ENCODE measurements around the gene TMEM161A.

TMEM161A gene

DNA sequence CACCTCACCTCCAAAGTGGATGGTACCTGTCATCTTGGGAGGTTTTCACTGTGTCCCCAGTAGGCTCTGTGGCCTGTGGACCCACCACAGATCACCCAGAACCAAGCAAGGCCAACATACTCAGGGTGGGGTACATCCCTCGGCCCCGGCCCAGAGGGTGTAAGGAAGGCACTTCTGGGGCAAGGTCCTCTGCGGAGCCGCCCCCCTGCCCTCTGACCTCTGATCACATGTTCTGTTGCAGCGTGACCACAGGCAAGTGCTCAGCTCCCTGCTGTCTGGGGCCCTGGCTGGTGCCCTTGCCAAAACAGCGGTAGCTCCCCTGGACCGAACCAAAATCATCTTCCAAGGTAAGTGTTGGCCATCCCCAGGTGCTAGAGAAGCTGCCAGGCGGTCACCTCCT, 36.7 kb downstream of the TMEM161A start:
- no peak overlapping the region for H3K27ac ChIP-seq
- TF ChIP-seq, protein P1, sequence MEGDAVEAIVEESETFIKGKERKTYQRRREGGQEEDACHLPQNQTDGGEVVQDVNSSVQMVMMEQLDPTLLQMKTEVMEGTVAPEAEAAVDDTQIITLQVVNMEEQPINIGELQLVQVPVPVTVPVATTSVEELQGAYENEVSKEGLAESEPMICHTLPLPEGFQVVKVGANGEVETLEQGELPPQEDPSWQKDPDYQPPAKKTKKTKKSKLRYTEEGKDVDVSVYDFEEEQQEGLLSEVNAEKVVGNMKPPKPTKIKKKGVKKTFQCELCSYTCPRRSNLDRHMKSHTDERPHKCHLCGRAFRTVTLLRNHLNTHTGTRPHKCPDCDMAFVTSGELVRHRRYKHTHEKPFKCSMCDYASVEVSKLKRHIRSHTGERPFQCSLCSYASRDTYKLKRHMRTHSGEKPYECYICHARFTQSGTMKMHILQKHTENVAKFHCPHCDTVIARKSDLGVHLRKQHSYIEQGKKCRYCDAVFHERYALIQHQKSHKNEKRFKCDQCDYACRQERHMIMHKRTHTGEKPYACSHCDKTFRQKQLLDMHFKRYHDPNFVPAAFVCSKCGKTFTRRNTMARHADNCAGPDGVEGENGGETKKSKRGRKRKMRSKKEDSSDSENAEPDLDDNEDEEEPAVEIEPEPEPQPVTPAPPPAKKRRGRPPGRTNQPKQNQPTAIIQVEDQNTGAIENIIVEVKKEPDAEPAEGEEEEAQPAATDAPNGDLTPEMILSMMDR (IDR thresholded peaks at IDR 0.05): no peak
- no peak for TF ChIP-seq ZFX (IDR thresholded peaks at IDR 0.05; ENCODE audit: borderline replicate concordance)

DNA sequence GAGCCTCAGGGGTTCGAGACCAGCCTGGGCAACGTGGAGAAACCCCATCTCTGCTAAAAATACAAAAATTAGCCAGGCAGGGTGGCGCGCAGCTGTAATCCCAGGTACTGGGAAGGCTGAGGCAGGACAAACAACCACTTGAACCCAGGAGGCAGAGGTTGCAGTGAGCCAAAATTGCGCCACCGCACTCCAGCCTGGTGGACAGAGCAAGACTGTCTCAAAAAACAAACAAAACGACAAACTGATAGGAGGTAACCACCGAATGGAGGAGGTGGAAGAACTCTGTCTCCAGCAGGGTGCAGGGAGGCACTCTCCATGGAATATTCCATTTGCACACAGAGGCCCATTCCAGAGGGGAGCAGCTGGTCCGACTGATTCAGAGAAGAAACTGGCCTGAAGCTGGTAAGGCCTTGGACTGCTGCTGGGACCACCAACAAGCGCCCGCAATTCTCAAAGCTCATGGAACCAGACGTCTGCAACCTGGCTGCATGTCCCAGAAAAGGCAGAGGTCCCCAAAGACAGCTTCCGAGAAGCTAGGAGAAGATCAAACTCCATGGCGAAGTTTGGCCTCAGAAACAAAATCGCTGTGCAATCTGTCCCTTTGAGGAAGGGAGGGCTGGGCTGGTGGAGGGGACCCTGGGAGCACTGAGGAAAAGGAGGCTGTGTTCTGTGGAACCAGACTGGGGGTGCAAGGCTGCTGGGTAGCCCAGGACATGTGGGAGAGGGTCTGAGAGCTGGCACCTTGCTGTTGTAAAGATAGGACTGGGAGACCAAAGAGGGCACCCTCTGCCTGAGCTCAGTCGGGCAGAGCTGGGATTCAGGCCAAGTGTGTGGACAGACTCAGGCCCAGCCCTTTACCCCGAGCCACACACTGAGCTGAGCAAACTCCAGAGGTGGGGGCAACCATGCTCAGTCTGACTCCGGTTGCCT, 39.3 kb downstream of the TMEM161A start:
- no peak overlapping the region for H3K27ac ChIP-seq
- TF ChIP-seq, protein P1 (IDR thresholded peaks at IDR 0.05): no peak
- no peak for TF ChIP-seq ZFX (IDR thresholded peaks at IDR 0.05; ENCODE audit: borderline replicate concordance)

DNA sequence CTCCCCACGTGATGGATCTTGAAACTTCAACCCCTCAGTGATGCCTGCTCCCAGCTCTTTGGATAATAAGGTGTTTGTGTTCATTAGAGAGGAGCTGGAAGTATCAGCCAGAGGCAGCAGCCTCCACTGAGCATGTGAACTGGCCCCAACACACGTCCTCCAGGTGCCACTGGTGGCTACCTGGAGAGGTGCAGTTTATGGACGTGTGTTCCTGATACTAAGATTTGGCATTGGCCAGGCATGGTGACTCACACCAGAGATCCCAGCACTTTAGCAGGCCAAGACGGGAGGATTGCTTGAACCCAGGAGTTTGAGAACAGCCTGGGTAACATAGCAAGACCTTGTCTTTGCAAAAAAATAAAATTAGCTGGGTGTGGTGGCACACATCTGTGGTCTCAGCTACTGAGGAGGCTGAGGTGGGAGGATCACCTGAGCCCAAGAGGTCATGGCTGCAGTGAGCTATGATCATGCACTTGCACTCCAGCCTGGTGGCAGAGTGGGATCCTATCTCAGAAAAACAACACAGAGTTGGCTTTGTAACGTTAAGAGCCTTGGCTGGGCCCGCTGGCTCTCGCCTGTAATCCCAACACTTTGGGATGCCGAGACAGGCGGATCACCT, 40.1 kb downstream of the TMEM161A start:
- H3K27ac ChIP-seq: no peak overlapping the region
- TF ChIP-seq, protein P1 (IDR thresholded peaks at IDR 0.05): no peak
- TF ChIP-seq ZFX (IDR thresholded peaks at IDR 0.05; ENCODE audit: borderline replicate concordance): no peak

DNA sequence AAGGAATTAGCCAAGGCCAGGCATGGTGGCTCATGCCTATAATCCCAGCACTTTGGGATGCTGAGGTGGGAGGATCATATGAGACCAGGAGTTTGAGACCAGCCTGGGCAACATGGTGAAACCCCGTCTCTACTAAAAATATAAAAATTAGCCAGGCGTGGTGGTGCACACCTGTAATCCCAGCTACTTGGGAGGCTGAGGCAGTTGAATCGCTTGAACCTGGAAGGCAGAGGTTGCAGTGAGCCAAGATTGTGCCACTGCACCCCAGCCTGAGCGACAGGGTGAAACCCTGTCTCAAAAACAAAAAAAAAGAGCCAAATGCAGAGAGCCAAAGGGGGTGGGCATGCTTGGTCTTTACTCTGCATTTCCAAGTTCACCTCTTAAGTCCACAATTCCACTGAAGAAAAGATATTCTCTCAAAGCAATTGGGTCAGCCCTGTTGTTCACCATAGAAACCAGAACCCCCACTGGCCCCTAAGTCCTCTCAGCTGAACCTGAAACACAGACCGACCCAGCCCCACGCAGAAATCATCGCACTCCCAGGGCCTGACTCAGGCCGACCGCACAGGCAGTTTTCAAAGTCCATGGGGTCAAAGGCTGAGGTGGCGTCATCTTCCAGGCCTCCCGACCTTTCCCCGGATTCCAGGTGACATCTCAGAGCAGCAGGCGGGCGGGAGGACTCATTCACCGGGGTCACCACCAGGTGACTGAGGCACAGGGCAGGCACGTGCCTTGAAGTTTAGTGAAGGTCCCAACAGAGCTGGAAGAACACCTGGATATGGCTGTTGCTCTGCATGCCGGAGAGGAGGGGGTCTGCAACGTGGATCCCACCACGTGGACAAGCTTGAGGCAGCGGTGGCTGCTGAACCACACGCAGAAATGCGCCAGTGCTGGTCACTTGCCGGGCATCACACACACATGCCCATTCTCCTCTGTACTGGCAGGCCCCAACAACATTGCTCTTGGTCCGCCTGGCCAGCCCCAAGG, 41.3 kb downstream of the TMEM161A start:
- TF ChIP-seq ZFX (IDR thresholded peaks at IDR 0.05; ENCODE audit: borderline replicate concordance): no peak
- TF ChIP-seq, protein P1 (IDR thresholded peaks at IDR 0.05): no peak
- no peak overlapping the region for H3K27ac ChIP-seq

DNA sequence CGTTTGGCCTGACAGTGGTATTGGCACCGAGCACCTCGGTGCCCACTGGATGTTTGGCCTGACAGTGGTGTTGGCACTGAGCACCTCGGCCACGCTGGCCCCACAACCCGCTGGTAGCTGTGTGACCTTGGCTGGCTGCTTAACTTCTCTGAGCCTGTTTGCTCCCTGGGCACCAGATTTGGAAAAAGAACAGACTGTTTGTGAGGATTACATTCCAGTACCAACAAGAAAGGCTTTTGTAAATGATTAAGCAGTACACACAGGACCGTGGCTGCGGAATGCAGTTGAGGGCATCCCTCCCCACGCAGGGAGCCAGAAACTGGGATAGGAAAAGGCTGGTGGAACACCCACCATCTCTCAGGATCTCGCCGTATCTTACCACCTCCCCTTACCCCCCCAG, 42.6 kb downstream of the TMEM161A start:
- TF ChIP-seq, protein P1 (IDR thresholded peaks at IDR 0.05): no peak
- TF ChIP-seq ZFX (IDR thresholded peaks at IDR 0.05; ENCODE audit: borderline replicate concordance): no peak
- H3K27ac ChIP-seq: no peak overlapping the region

DNA sequence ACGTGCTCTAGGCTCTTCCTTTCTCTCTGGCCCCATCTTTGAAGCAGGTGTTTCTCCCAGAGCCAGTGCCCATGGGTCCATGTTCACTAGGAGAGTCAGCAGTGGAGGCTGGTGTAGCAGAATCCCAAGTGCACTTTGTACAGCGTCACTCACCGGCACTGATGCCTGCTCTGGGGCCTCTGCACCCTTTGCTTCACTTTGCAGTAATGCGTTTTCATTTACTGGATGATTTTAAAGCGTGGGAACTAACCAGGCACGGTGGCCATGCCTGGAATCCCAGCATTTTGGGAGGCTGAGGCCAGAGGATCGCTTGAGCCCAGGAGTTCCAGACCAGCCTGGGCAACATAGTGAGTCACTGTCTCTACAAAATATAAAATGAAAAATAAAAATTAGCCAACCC, 43.8 kb downstream of the TMEM161A start:
- H3K27ac ChIP-seq: no peak overlapping the region
- no peak for TF ChIP-seq ZFX (IDR thresholded peaks at IDR 0.05; ENCODE audit: borderline replicate concordance)
- TF ChIP-seq, protein P1 (IDR thresholded peaks at IDR 0.05): no peak
